ENCODE measurements around the gene HEG1.

The HEG1 gene

DNA sequence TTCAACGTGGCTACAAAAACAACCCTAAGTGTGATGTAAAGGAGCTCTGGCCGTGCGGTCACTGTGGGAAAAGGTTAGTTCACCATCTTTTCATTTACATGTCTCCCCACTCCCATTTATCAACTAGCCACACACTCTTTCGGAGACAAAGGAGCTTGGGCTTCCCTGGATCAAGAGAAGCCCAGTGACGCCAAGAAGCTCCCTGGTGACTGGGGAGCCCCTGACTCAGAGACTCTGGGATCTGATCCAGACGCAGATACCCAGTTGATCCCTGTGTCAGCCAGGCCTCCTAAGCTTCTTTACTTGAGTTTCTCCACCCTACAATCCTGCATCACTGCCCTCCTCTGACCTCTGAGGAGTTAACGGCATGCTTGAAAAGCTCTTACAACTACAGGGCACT, 43.9 kb downstream of the HEG1 start:
- Histone ChIP-seq H3K4me1 (ENCODE audit: insufficient read depth, poor library complexity, severe bottlenecking) (no peaks in the 10 kb centered on the region), H3K9me3 (ENCODE audit: severe bottlenecking) (no peaks in the 10 kb centered on the region), H3K4me3 (ENCODE audit: severe bottlenecking) (no peak overlapping the region), H3K27ac (ENCODE audit: poor library complexity, severe bottlenecking) (no peak overlapping the region), H3K36me3 (ENCODE audit: low read depth) (peaks cover 74% of the 10 kb centered on the region), H3K27me3 (ENCODE audit: insufficient read depth, poor library complexity, severe bottlenecking) (no peaks in the 10 kb centered on the region)
- TF ChIP-seq, protein P1, sequence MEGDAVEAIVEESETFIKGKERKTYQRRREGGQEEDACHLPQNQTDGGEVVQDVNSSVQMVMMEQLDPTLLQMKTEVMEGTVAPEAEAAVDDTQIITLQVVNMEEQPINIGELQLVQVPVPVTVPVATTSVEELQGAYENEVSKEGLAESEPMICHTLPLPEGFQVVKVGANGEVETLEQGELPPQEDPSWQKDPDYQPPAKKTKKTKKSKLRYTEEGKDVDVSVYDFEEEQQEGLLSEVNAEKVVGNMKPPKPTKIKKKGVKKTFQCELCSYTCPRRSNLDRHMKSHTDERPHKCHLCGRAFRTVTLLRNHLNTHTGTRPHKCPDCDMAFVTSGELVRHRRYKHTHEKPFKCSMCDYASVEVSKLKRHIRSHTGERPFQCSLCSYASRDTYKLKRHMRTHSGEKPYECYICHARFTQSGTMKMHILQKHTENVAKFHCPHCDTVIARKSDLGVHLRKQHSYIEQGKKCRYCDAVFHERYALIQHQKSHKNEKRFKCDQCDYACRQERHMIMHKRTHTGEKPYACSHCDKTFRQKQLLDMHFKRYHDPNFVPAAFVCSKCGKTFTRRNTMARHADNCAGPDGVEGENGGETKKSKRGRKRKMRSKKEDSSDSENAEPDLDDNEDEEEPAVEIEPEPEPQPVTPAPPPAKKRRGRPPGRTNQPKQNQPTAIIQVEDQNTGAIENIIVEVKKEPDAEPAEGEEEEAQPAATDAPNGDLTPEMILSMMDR (IDR thresholded peaks at IDR 0.05; ENCODE audit: poor library complexity, severe bottlenecking) = no peak
- no peak for ATAC-seq (ENCODE audit: low read depth)
- no peak for DNase-seq (ENCODE audit: low spot score)

DNA sequence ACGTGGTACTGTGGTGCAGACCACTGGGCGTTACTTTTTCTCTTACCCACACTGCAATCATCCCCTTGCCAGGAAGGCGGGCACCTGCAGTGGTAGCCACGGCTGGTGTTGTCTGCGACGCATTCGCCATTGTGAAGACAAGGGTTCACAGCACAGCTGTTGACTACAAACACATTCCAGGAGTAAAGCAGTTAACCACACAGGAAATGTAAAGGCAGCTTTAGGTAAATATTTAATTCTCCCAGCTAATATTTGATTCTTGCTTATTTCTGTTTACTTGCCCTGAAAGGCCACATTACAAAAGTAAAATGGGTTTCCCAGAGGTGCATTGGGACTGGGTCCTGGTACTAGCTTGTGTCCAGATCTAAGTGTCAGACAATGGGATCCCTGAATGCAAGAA, 45.4 kb downstream of the HEG1 start:
- ATAC-seq (ENCODE audit: low read depth) = no peak
- H3K27ac ChIP-seq (ENCODE audit: poor library complexity, severe bottlenecking) = no peak overlapping the region
- H3K4me1 ChIP-seq (ENCODE audit: insufficient read depth, poor library complexity, severe bottlenecking) = no peaks in the 10 kb centered on the region
- no peaks in the 10 kb centered on the region for H3K27me3 ChIP-seq (ENCODE audit: insufficient read depth, poor library complexity, severe bottlenecking)
- DNase-seq (ENCODE audit: low spot score) = no peak
- H3K9me3 ChIP-seq (ENCODE audit: severe bottlenecking) = no peaks in the 10 kb centered on the region
- H3K4me3 ChIP-seq (ENCODE audit: severe bottlenecking) = no peak overlapping the region
- TF ChIP-seq, protein P1 (IDR thresholded peaks at IDR 0.05; ENCODE audit: poor library complexity, severe bottlenecking) = no peak
- peaks cover 71% of the 10 kb centered on the region for H3K36me3 ChIP-seq (ENCODE audit: low read depth)

DNA sequence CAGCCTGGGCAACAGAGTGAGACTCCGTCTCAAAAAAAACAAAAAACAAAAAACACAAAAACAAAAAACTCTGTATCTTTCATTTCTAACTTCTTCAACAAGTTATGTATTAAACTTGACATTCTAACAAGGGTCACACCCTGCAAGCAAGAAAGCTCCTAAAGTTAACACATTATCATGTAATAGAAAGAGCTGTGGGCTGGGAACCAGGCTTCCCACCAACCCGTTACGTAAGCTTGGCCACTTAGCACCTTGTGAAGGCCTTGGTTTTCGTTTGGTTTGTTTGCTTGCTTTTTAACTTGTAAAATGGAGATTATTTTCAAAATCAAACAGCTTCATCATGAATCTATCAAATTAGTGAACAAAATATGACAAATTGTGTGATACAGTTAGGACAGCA, 47.0 kb downstream of the HEG1 start:
- H3K36me3 ChIP-seq (ENCODE audit: low read depth) = peaks cover 81% of the 10 kb centered on the region
- no peak for DNase-seq (ENCODE audit: low spot score)
- no peak overlapping the region for H3K27ac ChIP-seq (ENCODE audit: poor library complexity, severe bottlenecking)

DNA sequence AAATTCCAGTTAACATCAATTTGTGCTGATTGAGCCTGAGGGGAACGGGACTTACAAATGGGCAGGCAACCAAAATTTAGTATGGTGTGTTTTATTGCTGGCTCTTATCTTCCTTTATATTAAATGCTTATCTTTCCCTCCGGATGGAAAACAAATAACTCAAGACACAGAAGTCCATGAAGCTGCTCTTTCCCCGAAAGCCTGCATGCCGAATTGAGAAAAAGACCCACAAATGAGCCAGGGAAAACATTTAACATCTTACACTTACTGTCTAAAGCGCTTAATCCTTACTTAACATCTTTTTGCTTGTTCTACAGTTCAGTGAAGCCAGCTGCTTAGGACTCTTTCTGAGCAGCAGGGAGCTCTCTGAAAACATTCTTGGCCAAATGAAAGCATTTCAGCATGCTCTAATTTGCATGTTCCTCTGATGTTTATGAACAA, 49.5 kb downstream of the HEG1 start:
- peaks cover 86% of the 10 kb centered on the region for H3K36me3 ChIP-seq (ENCODE audit: low read depth)

More for the DNA sequence above, 47.0 kb downstream of the HEG1 start:
- TF ChIP-seq, protein P1 (IDR thresholded peaks at IDR 0.05; ENCODE audit: poor library complexity, severe bottlenecking) = no peak
- no peaks in the 10 kb centered on the region for H3K9me3 ChIP-seq (ENCODE audit: severe bottlenecking)
- H3K27me3 ChIP-seq (ENCODE audit: insufficient read depth, poor library complexity, severe bottlenecking) = no peaks in the 10 kb centered on the region
- ATAC-seq (ENCODE audit: low read depth) = no peak
- H3K4me1 ChIP-seq (ENCODE audit: insufficient read depth, poor library complexity, severe bottlenecking) = no peaks in the 10 kb centered on the region
- no peak overlapping the region for H3K4me3 ChIP-seq (ENCODE audit: severe bottlenecking)

DNA sequence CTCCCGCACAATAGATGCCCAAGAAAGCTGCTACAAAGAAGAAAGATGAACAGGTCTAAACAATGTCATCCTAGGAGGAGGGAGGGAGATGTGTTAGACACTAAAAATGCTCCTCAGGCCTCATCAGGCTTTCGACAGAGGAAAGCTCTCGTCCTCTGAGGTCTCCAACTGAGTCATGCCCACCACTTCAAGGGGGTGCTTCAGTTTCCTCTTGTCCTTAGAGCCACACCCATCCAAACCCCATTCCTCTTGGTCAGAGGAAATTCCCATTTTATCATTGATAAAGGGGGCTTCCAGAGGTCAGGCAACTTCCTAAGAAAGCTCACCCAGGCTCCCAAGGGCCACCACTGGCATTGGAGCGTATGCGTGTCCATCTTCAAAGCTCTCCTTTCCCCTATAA, 50.1 kb downstream of the HEG1 start:
- H3K4me3 ChIP-seq (ENCODE audit: severe bottlenecking) = no peak overlapping the region
- H3K27me3 ChIP-seq (ENCODE audit: insufficient read depth, poor library complexity, severe bottlenecking) = no peaks in the 10 kb centered on the region
- TF ChIP-seq, protein P1 (IDR thresholded peaks at IDR 0.05; ENCODE audit: poor library complexity, severe bottlenecking) = no peak
- no peaks in the 10 kb centered on the region for H3K9me3 ChIP-seq (ENCODE audit: severe bottlenecking)
- H3K27ac ChIP-seq (ENCODE audit: poor library complexity, severe bottlenecking) = no peak overlapping the region
- DNase-seq (ENCODE audit: low spot score) (no peak), ATAC-seq (ENCODE audit: low read depth) (no peak)
- peaks cover 90% of the 10 kb centered on the region for H3K36me3 ChIP-seq (ENCODE audit: low read depth)
- H3K4me1 ChIP-seq (ENCODE audit: insufficient read depth, poor library complexity, severe bottlenecking) = no peaks in the 10 kb centered on the region

More for the DNA sequence above, 49.5 kb downstream of the HEG1 start:
- Histone ChIP-seq H3K4me1 (ENCODE audit: insufficient read depth, poor library complexity, severe bottlenecking) (no peaks in the 10 kb centered on the region), H3K27ac (ENCODE audit: poor library complexity, severe bottlenecking) (no peak overlapping the region), H3K4me3 (ENCODE audit: severe bottlenecking) (no peak overlapping the region), H3K27me3 (ENCODE audit: insufficient read depth, poor library complexity, severe bottlenecking) (no peaks in the 10 kb centered on the region), H3K9me3 (ENCODE audit: severe bottlenecking) (no peaks in the 10 kb centered on the region)
- DNase-seq (ENCODE audit: low spot score) (no peak), ATAC-seq (ENCODE audit: low read depth) (no peak)
- TF ChIP-seq, protein P1 (IDR thresholded peaks at IDR 0.05; ENCODE audit: poor library complexity, severe bottlenecking) = no peak

Measured in RWPE2 (cell line).